A549 (cell line): ENCODE data around the gene CDK14. TPM values are rescaled to one million over a fixed set of nuclear protein-coding genes. Genes with fewer than 3 reads are reported as not detected.

ENCODE experiments used
- ATAC-seq, 2 experiments: fragments of 200-7000 bp in 1 of 2; fragments of >200 bp in 1 of 2; cut with Nextera tagmentation in 1 of 2; cut with Tn5 transposase in 1 of 2; 3 replicates each; pipeline versions ENCODE4 v1.8.0 to v1.9.1; 2018 to 2020; ENCODE audit warnings: mild to moderate bottlenecking in 1 of 2, moderate library complexity in 1 of 2
- CTCF ChIA-PET: fragments of 300-600 bp; sonication (Branson Sonifier 250); formaldehyde crosslinking; extraction: SDS; loops from one replicate; lab custom pipeline; 2021; ENCODE audit warnings: antibody characterized with exemption, inconsistent platforms; lab: Yijun Ruan, JAX
- POLR2A ChIA-PET: fragments of 350-600 bp; formaldehyde crosslinking; extraction: SDS; loops from one replicate; lab custom pipeline; 2021; ENCODE audit warnings: antibody characterized with exemption, inconsistent platforms; lab: Yijun Ruan, JAX
- DNase-seq, 2 experiments: peaks; one replicate each; pipeline versions ENCODE4 v3.0.0 to v3.0.0-alpha.2; 2011 to 2016; ENCODE audit warnings: low read depth in 1 of 2, low spot score in 1 of 2
- FAIRE-seq: peaks from 2 replicates; lab custom pipeline; 2011; peaks lifted over from hg19 to GRCh38; lab: Jason Lieb, UNC
- H3K27ac ChIP-seq, 2 experiments: fragments of >200 bp; sonication (Bioruptor Twin); formaldehyde crosslinking; 3 replicates each; pipeline ENCODE4 v1.5.1; 2016 to 2017
- H3K4me1 ChIP-seq: fragments of >200 bp; sonication (Bioruptor Twin); formaldehyde crosslinking; 3 replicates; pipeline ENCODE4 v1.6.1; 2016
- H3K4me2 ChIP-seq: fragments of >200 bp; sonication (Bioruptor Twin); formaldehyde crosslinking; 3 replicates; pipeline ENCODE4 v1.6.1; 2016
- H3K4me3 ChIP-seq: fragments of >200 bp; sonication (Bioruptor Twin); formaldehyde crosslinking; 3 replicates; pipeline ENCODE4 v1.5.1; 2016
- H3K9me3 ChIP-seq: fragments of >200 bp; sonication (Bioruptor Twin); formaldehyde crosslinking; 3 replicates; pipeline ENCODE4 v1.6.1; 2016
- BCL3 ChIP-seq: fragments of >200 bp; sonication (Bioruptor Twin); formaldehyde crosslinking; IDR thresholded peaks from 3 replicates; pipeline ENCODE4 v1.6.1; 2016
- BHLHE40 ChIP-seq: IDR thresholded peaks from 2 replicates; pipeline ENCODE4 v1.6.1; 2012; ENCODE audit warnings: low read depth, low read length, inconsistent platforms
- CBX2 ChIP-seq: fragments of 200-600 bp; sonication (generic); IDR thresholded peaks from 2 replicates; pipeline ENCODE4 v1.6.1; 2016; ENCODE audit warnings: low read depth, mild to moderate bottlenecking, borderline replicate concordance
- CBX8 ChIP-seq: fragments of 200-600 bp; sonication (generic); IDR thresholded peaks from 2 replicates; pipeline ENCODE4 v1.6.1; 2016
- CEBPB ChIP-seq, 2 experiments: fragments of >200 bp in 1 of 2; sonication (Bioruptor Twin) in 1 of 2; formaldehyde crosslinking in 1 of 2; IDR thresholded peaks; 2 replicates each; pipeline ENCODE4 v1.6.1; 2012 to 2016
- CTCF ChIP-seq: fragments of >200 bp; sonication (Bioruptor Twin); formaldehyde crosslinking; IDR thresholded peaks from 3 replicates; pipeline ENCODE4 v1.5.1; 2016
- ELK1 ChIP-seq: fragments of 150-350 bp; IDR thresholded peaks from 2 replicates; pipeline ENCODE4 v1.6.1; 2014; ENCODE audit warnings: low read depth, mild to moderate bottlenecking, low read length
- EP300 ChIP-seq, 2 experiments: fragments of >200 bp; sonication (Bioruptor Twin); formaldehyde crosslinking; IDR thresholded peaks; 2 replicates in 1 of 2; 3 replicates in 1 of 2; pipeline ENCODE4 v1.6.1; 2016 to 2017
- ESRRA ChIP-seq: fragments of 150-350 bp; IDR thresholded peaks from 2 replicates; pipeline ENCODE4 v1.6.1; 2014; ENCODE audit warnings: mild to moderate bottlenecking, low read length, borderline replicate concordance
- FOSB ChIP-seq: fragments of 250-450 bp; sonication (Bioruptor Pico); IDR thresholded peaks from 2 replicates; pipeline ENCODE4 v1.5.0; 2020; ENCODE audit warnings: mild to moderate bottlenecking, moderate library complexity
- FOXS1 ChIP-seq: fragments of 250-450 bp; sonication (Bioruptor Pico); IDR thresholded peaks from 2 replicates; pipeline ENCODE4 v1.5.0; 2020; ENCODE audit warnings: mild to moderate bottlenecking, moderate library complexity
- GATA3 ChIP-seq: IDR thresholded peaks from 2 replicates; pipeline ENCODE4 v1.6.1; 2012; ENCODE audit warnings: borderline replicate concordance
- HDAC2 ChIP-seq: fragments of 200-600 bp; sonication (generic); IDR thresholded peaks from 2 replicates; pipeline ENCODE4 v1.6.1; 2016
- HOXB13 ChIP-seq: fragments of 250-450 bp; sonication (Bioruptor Pico); IDR thresholded peaks from 2 replicates; pipeline ENCODE4 v1.5.0; 2020; ENCODE audit warnings: low read depth, mild to moderate bottlenecking, moderate library complexity
- JUN ChIP-seq, 2 experiments: fragments of >200 bp; sonication (Bioruptor Twin); formaldehyde crosslinking; IDR thresholded peaks; 2 replicates in 1 of 2; 3 replicates in 1 of 2; pipeline ENCODE4 v1.6.1; 2016 to 2017
- JUNB ChIP-seq: fragments of >200 bp; sonication (Bioruptor Twin); formaldehyde crosslinking; IDR thresholded peaks from 2 replicates; pipeline ENCODE4 v1.6.1; 2016
- KDM5A ChIP-seq: fragments of 200-600 bp; sonication (generic); IDR thresholded peaks from 2 replicates; pipeline ENCODE4 v1.6.1; 2016; ENCODE audit warnings: antibody characterized with exemption, mild to moderate bottlenecking
- MAZ ChIP-seq: fragments of 150-350 bp; IDR thresholded peaks from 2 replicates; pipeline ENCODE4 v1.6.1; 2014; ENCODE audit warnings: antibody characterized with exemption, low read depth, low read length, borderline replicate concordance
- NFE2L2 ChIP-seq: fragments of 150-350 bp; conservative IDR thresholded peaks from 2 replicates; pipeline ENCODE4 v1.6.1; 2014; ENCODE audit warnings: low read length
- NPAS2 ChIP-seq: fragments of 250-450 bp; sonication (Bioruptor Pico); IDR thresholded peaks from 2 replicates; pipeline ENCODE4 v1.8.0; 2022; ENCODE audit warnings: mild to moderate bottlenecking, moderate library complexity, borderline replicate concordance
- NR3C1 ChIP-seq: fragments of >200 bp; sonication (Bioruptor Twin); formaldehyde crosslinking; IDR thresholded peaks from 3 replicates; pipeline ENCODE4 v1.6.1; 2017
- POLR2A ChIP-seq: IDR thresholded peaks from 2 replicates; pipeline ENCODE4 v1.6.1; 2012; ENCODE audit warnings: mild to moderate bottlenecking, low read length
- RARB ChIP-seq: fragments of 250-450 bp; sonication (Bioruptor Pico); IDR thresholded peaks from 2 replicates; pipeline ENCODE4 v1.8.0; 2021; ENCODE audit warnings: mild to moderate bottlenecking, moderate library complexity
- RFX5 ChIP-seq: fragments of 450-650 bp; IDR thresholded peaks from 2 replicates; pipeline ENCODE4 v1.7.1; 2014; ENCODE audit warnings: antibody characterized with exemption, mild to moderate bottlenecking, moderate library complexity
- SREBF2 ChIP-seq: fragments of 450-650 bp; IDR thresholded peaks from 2 replicates; pipeline ENCODE4 v1.6.1; 2014; ENCODE audit warnings: mild to moderate bottlenecking, moderate library complexity
- TFCP2L1 ChIP-seq: fragments of 250-450 bp; sonication (Bioruptor Pico); IDR thresholded peaks from 2 replicates; pipeline ENCODE4 v1.5.0; 2021; ENCODE audit warnings: mild to moderate bottlenecking
- ZC3H11A ChIP-seq: fragments of 450-650 bp; IDR thresholded peaks from 2 replicates; pipeline ENCODE4 v1.6.1; 2014; ENCODE audit warnings: antibody characterized with exemption, mild to moderate bottlenecking
- ZFP36 ChIP-seq: fragments of 450-650 bp; IDR thresholded peaks from 2 replicates; pipeline ENCODE4 v1.6.1; 2014; ENCODE audit warnings: borderline replicate concordance; ENCODE audit not compliant: partially characterized antibody
- ZNF302 ChIP-seq: fragments of 250-450 bp; sonication (Bioruptor Pico); IDR thresholded peaks from 2 replicates; pipeline ENCODE4 v1.9.0; 2021; ENCODE audit warnings: inconsistent platforms, mild to moderate bottlenecking, moderate library complexity
- ZSCAN20 ChIP-seq: fragments of 250-450 bp; sonication (Bioruptor Pico); IDR thresholded peaks from 2 replicates; pipeline ENCODE4 v1.8.0; 2022; ENCODE audit warnings: mild to moderate bottlenecking, moderate library complexity
- WGBS: methylation state at CpG from one replicate; pipeline ENCODE4 v1.1.6; 2017; ENCODE audit errors: missing lambda C conversion rate; 5-methylcytosine and 5-hydroxymethylcytosine counted together
- polyA plus RNA-seq, 4 experiments: library from polyadenylated mRNA; depleted of rRNA in 3 of 4; stranded (reverse); fragments of >200 nt; fragmentation: RNase III in 1 of 4; extraction: RNeasy Plus Mini Kit Qiagen cat#74134 plus additional on column Dnase treatment in 1 of 4; gene quantifications; 2 replicates in 3 of 4; 3 replicates in 1 of 4; pipeline ENCODE4 v1.2.3, GENCODE V29; 2011 to 2017

Gene CDK14
- polyA plus RNA-seq, 2 of the 4 experiments (the other 2 are of a cell fraction): 0.21 to 0.23 TPM

- POLR2A ChIA-PET: no interaction called here
- FAIRE-seq: no peak
These were observed 468.8 kb downstream of the CDK14 start for GRCh38 chr7:91064938-91065337.

GRCh38 chr7:91066627-91067026, 470.5 kb downstream of the CDK14 start:
- POLR2A ChIA-PET: no interaction called here

More at GRCh38 chr7:91064938-91065337, 468.8 kb downstream of the CDK14 start:
- no peaks in the 10 kb centered on the region for H3K4me1 ChIP-seq
- CTCF ChIA-PET: no interaction called here
- DNase-seq (no peak), ATAC-seq (no peak)
- no peak overlapping the region for H3K27ac ChIP-seq
- TF ChIP-seq CTCF: no peak
- no peak for TF ChIP-seq ZFP36
- no peak for TF ChIP-seq FOSB (CRISPR knock-in tag)
- TF ChIP-seq EP300 (IDR thresholded peaks at IDR 0.05): no peak
- no peak for TF ChIP-seq NFE2L2
- TF ChIP-seq BCL3: no peak
- no peak for TF ChIP-seq MAZ
- TF ChIP-seq ESRRA: no peak
- no peak for TF ChIP-seq ZNF302 (CRISPR knock-in tag)
- no peak for TF ChIP-seq JUN (IDR thresholded peaks at IDR 0.05)
- no peak for TF ChIP-seq TFCP2L1
- no peak for TF ChIP-seq POLR2A
- no peak for TF ChIP-seq HOXB13 (CRISPR knock-in tag)
- H3K9me3 ChIP-seq: no peaks in the 10 kb centered on the region
- WGBS: 16% methylated on average over 2 of the region's 2 CpGs
- no peak overlapping the region for H3K4me2 ChIP-seq
- H3K4me3 ChIP-seq: no peak overlapping the region

GRCh38 chr7:91067242-91067641, 471.1 kb downstream of the CDK14 start:
- Histone ChIP-seq H3K27ac (no peak overlapping the region), H3K4me1 (no peaks in the 10 kb centered on the region), H3K9me3 (no peaks in the 10 kb centered on the region), H3K4me2 (no peak overlapping the region), H3K4me3 (no peak overlapping the region)
- TF ChIP-seq ELK1 (no peak), CBX8 (no peak), BHLHE40 (no peak), CEBPB (IDR thresholded peaks at IDR 0.05) (no peak), NPAS2 (no peak), ZSCAN20 (no peak), FOXS1 (CRISPR knock-in tag) (no peak), ZFP36 (no peak), CBX2 (no peak), CTCF (no peak), RFX5 (no peak), ZC3H11A (no peak), RARB (CRISPR knock-in tag) (no peak), JUNB (no peak), NR3C1 (no peak)
- no peak for ATAC-seq
- CTCF ChIA-PET: interaction anchor here (1.2 kb wide), 1 partner anchor 15 kb away, joined by 3 read pairs; no protein-coding TSS in a partner anchor
- no peak for FAIRE-seq
- DNase-seq: no peak
- 11% methylated on average over 3 of the region's 3 CpGs for WGBS
- POLR2A ChIA-PET: no interaction called here

More at GRCh38 chr7:91066627-91067026, 470.5 kb downstream of the CDK14 start:
- Histone ChIP-seq H3K27ac (no peak overlapping the region), H3K4me3 (no peak overlapping the region), H3K4me1 (no peaks in the 10 kb centered on the region), H3K4me2 (no peak overlapping the region), H3K9me3 (no peaks in the 10 kb centered on the region)
- CTCF ChIA-PET: interaction anchor here (1.2 kb wide), 1 partner anchor 16 kb away, joined by 3 read pairs; no protein-coding TSS in a partner anchor
- DNase-seq (no peak), ATAC-seq (no peak), FAIRE-seq (no peak)
- 31% methylated on average over 4 of the region's 4 CpGs for WGBS
- TF ChIP-seq HDAC2 (no peak), JUN (IDR thresholded peaks at IDR 0.05) (no peak), CBX8 (no peak), BHLHE40 (no peak), ESRRA (no peak), SREBF2 (no peak), KDM5A (no peak), ZFP36 (no peak), GATA3 (no peak), RFX5 (no peak), JUNB (no peak), NPAS2 (no peak), NFE2L2 (no peak)
